Measurements from ENCODE around the gene NR6A1. TPM values are rescaled to one million over a fixed set of nuclear protein-coding genes. Genes with fewer than 3 reads are reported as not detected.

The NR6A1 gene
- total and polyA plus RNA-seq, 2 of the 8 experiments (the other 6 are each of a cell fraction or from before 2014, with no cell fraction given): 93.2 to 237 TPM

DNA sequence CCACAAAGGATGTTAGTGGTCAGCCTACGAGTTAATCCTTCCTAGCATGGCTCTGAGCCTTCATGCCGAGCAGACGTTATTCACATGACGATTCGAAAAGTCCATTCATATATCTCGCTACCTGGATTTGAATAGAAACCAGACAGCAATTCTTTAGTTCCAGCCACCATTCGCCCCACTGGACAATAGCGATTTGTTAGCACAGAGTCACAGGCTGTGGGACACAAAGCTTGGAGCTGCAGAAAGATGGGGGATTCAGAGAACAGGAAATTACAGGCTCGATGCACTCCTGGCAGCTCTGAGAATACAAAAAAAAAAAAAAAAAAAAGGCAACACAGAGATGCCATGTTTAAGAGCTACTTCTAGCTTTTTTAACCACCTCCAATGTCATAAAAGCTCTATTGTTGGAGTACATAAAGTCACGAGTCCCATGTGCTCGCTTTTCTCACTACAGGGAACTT, 110.7 kb downstream of the NR6A1 start (continued):
- TF ChIP-seq, protein P1, sequence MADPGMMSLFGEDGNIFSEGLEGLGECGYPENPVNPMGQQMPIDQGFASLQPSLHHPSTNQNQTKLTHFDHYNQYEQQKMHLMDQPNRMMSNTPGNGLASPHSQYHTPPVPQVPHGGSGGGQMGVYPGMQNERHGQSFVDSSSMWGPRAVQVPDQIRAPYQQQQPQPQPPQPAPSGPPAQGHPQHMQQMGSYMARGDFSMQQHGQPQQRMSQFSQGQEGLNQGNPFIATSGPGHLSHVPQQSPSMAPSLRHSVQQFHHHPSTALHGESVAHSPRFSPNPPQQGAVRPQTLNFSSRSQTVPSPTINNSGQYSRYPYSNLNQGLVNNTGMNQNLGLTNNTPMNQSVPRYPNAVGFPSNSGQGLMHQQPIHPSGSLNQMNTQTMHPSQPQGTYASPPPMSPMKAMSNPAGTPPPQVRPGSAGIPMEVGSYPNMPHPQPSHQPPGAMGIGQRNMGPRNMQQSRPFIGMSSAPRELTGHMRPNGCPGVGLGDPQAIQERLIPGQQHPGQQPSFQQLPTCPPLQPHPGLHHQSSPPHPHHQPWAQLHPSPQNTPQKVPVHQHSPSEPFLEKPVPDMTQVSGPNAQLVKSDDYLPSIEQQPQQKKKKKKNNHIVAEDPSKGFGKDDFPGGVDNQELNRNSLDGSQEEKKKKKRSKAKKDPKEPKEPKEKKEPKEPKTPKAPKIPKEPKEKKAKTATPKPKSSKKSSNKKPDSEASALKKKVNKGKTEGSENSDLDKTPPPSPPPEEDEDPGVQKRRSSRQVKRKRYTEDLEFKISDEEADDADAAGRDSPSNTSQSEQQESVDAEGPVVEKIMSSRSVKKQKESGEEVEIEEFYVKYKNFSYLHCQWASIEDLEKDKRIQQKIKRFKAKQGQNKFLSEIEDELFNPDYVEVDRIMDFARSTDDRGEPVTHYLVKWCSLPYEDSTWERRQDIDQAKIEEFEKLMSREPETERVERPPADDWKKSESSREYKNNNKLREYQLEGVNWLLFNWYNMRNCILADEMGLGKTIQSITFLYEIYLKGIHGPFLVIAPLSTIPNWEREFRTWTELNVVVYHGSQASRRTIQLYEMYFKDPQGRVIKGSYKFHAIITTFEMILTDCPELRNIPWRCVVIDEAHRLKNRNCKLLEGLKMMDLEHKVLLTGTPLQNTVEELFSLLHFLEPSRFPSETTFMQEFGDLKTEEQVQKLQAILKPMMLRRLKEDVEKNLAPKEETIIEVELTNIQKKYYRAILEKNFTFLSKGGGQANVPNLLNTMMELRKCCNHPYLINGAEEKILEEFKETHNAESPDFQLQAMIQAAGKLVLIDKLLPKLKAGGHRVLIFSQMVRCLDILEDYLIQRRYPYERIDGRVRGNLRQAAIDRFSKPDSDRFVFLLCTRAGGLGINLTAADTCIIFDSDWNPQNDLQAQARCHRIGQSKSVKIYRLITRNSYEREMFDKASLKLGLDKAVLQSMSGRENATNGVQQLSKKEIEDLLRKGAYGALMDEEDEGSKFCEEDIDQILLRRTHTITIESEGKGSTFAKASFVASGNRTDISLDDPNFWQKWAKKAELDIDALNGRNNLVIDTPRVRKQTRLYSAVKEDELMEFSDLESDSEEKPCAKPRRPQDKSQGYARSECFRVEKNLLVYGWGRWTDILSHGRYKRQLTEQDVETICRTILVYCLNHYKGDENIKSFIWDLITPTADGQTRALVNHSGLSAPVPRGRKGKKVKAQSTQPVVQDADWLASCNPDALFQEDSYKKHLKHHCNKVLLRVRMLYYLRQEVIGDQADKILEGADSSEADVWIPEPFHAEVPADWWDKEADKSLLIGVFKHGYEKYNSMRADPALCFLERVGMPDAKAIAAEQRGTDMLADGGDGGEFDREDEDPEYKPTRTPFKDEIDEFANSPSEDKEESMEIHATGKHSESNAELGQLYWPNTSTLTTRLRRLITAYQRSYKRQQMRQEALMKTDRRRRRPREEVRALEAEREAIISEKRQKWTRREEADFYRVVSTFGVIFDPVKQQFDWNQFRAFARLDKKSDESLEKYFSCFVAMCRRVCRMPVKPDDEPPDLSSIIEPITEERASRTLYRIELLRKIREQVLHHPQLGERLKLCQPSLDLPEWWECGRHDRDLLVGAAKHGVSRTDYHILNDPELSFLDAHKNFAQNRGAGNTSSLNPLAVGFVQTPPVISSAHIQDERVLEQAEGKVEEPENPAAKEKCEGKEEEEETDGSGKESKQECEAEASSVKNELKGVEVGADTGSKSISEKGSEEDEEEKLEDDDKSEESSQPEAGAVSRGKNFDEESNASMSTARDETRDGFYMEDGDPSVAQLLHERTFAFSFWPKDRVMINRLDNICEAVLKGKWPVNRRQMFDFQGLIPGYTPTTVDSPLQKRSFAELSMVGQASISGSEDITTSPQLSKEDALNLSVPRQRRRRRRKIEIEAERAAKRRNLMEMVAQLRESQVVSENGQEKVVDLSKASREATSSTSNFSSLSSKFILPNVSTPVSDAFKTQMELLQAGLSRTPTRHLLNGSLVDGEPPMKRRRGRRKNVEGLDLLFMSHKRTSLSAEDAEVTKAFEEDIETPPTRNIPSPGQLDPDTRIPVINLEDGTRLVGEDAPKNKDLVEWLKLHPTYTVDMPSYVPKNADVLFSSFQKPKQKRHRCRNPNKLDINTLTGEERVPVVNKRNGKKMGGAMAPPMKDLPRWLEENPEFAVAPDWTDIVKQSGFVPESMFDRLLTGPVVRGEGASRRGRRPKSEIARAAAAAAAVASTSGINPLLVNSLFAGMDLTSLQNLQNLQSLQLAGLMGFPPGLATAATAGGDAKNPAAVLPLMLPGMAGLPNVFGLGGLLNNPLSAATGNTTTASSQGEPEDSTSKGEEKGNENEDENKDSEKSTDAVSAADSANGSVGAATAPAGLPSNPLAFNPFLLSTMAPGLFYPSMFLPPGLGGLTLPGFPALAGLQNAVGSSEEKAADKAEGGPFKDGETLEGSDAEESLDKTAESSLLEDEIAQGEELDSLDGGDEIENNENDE (IDR thresholded peaks at IDR 0.05; ENCODE audit: insufficient replicate concordance, low read length): no peak
- TF ChIP-seq BCL11A (IDR thresholded peaks at IDR 0.05; ENCODE audit: low read depth in 2 of 2, low read length in 2 of 2) (no peak), USF2 (IDR thresholded peaks at IDR 0.05; ENCODE audit: low read length) (no peak), E2F6 (IDR thresholded peaks at IDR 0.05) (no peak)

All from H1 (cell line).